H1 (cell line): Measurements from ENCODE around the gene TMEM54.
"Not testable (repeated sequence)": the region's sequence is repeated elsewhere in the genome, so short reads cannot be mapped to it uniquely, and the experiment has no call there.

Experiments
- CBX5 ChIP-seq: fragments of 300-800, 300-1000 bp; sonication (generic); IDR thresholded peaks from 2 replicates; pipeline ENCODE4 v1.7.1; 2016; ENCODE audit warnings: antibody characterized with exemption, low read length, low read depth
- POLR2A ChIP-seq, 2 experiments: IDR thresholded peaks; 1 replicate in 1 of 2; 2 replicates in 1 of 2; pipeline ENCODE4 v1.6.1; 2011; ENCODE audit warnings: low read depth in 2 of 2, low read length in 2 of 2, mild to moderate bottlenecking in 2 of 2; ENCODE audit errors: control extremely low read depth in 1 of 2
- POLR2AphosphoS5 ChIP-seq: IDR thresholded peaks from 2 replicates; pipeline ENCODE4 v1.6.1; 2011; ENCODE audit warnings: low read depth, low read length
- SIN3A ChIP-seq, 2 experiments: IDR thresholded peaks in 1 of 2; conservative IDR thresholded peaks in 1 of 2; 2 replicates each; pipeline ENCODE4 v1.6.1; 2011 to 2012; ENCODE audit warnings: low read length in 2 of 2, improper control_type of control experiment in 1 of 2, low read depth in 1 of 2, mild to moderate bottlenecking in 1 of 2
- ZNF274 ChIP-seq: IDR thresholded peaks from 2 replicates; pipeline ENCODE4 v1.7.0; 2012; ENCODE audit warnings: low read length, borderline replicate concordance; ENCODE audit errors: extremely low read depth

DNA sequence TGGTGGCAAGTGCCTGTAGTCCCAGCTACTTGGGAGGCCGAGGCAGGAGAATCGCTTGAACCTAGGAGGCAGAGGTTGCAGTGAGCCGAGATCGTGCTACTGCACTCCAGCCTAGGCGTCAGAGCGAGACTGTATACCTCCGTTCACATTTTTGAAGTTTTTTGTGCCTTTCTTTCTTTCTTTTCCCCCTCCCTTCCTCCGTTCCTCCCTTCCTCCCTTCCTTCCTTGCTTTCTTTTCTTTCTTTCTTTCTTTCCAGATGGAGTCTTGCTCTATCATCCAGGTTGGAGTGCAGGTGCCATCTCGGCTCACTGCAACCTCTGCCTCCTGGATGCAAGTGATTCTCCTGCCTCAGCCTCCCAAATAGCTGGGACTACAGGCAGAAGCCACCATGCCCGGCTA lies 4.4 kb upstream of the TMEM54 start:
- TF ChIP-seq ZNF274; SIN3A (conservative IDR thresholded peaks at IDR 0.05 in 1 of 2, IDR thresholded peaks at IDR 0.05 in 1 of 2; ENCODE audit: low read depth in 1 of 2, low read length in 2 of 2); POLR2AphosphoS5; CBX5; POLR2A (IDR thresholded peaks at IDR 0.05; ENCODE audit: control extremely low read depth in 1 of 2, low read depth in 2 of 2, low read length in 2 of 2): not testable (repeated sequence)
